Tibial nerve (tissue), 4 donors: ENCODE measurements around the gene DNAJC5. TPM values are rescaled to one million over a fixed set of nuclear protein-coding genes. Genes with fewer than 3 reads are reported as not detected.

Experiments used
- DNase-seq, 2 donors: peaks; one replicate each; pipeline ENCODE4 v3.0.0-alpha.2; 2019; ENCODE audit warnings: low spot score in 2 of 2
- H3K27ac ChIP-seq, 4 donors: fragments of 200-600 bp; sonication (generic) in 3 of 4; one replicate each; pipeline ENCODE4 v1.5.1; 2017 to 2019; ENCODE audit warnings: mild to moderate bottlenecking in 1 of 4
- H3K27me3 ChIP-seq, 2 donors: fragments of 200-600 bp; sonication (generic) in 1 of 2; one replicate each; pipeline versions ENCODE4 v1.5.1 to v1.6.0; 2017 to 2019
- H3K36me3 ChIP-seq, 3 donors: fragments of 200-600 bp; sonication (generic); one replicate each; pipeline ENCODE4 v1.5.1; 2018 to 2019
- H3K4me1 ChIP-seq, 4 donors: fragments of 200-600 bp; sonication (generic) in 3 of 4; one replicate each; pipeline ENCODE4 v1.5.1; 2017 to 2019
- H3K4me3 ChIP-seq, 4 donors: fragments of 200-600 bp; sonication (generic) in 3 of 4; one replicate each; pipeline ENCODE4 v1.5.1; 2017 to 2019; ENCODE audit warnings: mild to moderate bottlenecking in 1 of 4, moderate library complexity in 1 of 4
- H3K9me3 ChIP-seq, 4 donors: fragments of 200-600 bp; sonication (generic) in 3 of 4; one replicate each; pipeline ENCODE4 v1.5.1; 2017 to 2019
- EP300 ChIP-seq, 2 donors: sonication (generic); formaldehyde crosslinking; IDR thresholded peaks; one replicate each; pipeline ENCODE4 v1.6.1; 2017; ENCODE audit warnings: antibody characterized with exemption in 2 of 2, mild to moderate bottlenecking in 1 of 2
- POLR2A ChIP-seq, 2 donors: fragments of 450-650 bp; IDR thresholded peaks; one replicate each; pipeline ENCODE4 v1.6.1; 2017; ENCODE audit warnings: antibody characterized with exemption in 2 of 2, mild to moderate bottlenecking in 2 of 2, moderate library complexity in 2 of 2
- WGBS, 2 donors: methylation state at CpG; one replicate each; pipeline ENCODE4 v1.1.5; 2018; 5-methylcytosine and 5-hydroxymethylcytosine counted together
- total RNA-seq, 4 donors: library from RNA; depleted of rRNA; stranded (reverse); fragments of >200 nt; gene quantifications; one replicate each; pipeline ENCODE4 v1.1.0, GENCODE V29; 2016
- TF ChIP-seq, protein P1 (sequence below), 5 experiments: fragments of 200-600 bp in 3 of 5; fragments of 450-650 bp in 2 of 5; sonication (generic) in 3 of 5; IDR thresholded peaks; one replicate each; pipeline ENCODE4 v1.5.1; 2016 to 2019; ENCODE audit warnings: antibody characterized with exemption in 5 of 5, mild to moderate bottlenecking in 3 of 5, moderate library complexity in 2 of 5

The DNAJC5 gene
- total RNA-seq, 4 donors from 2014 or later = 30.6 to 40.2 (median 32.1) TPM

GRCh38 chr20:63939061-63939935, 44.4 kb downstream of the DNAJC5 start:
- Histone ChIP-seq H3K4me3 (no peak overlapping the region), H3K9me3 (no peaks in the 10 kb centered on the region), H3K27me3 (no peaks in the 10 kb centered on the region), H3K4me1 (peaks cover 0 to 28% (median 8%) of the 10 kb centered on the region in 4 donors), H3K27ac (no peak overlapping the region), H3K36me3 (peaks cover 0 to 91% (median 12%) of the 10 kb centered on the region in 3 donors)
- whole genome bisulfite sequencing, 2 donors = 64 to 88% methylated on average over 12 to 20 of the region's 33 CpGs
- TF ChIP-seq EP300 (IDR thresholded peaks at IDR 0.05) (no peak), POLR2A (IDR thresholded peaks at IDR 0.05) (no peak)
- DNase-seq = no peak

GRCh38 chr20:63940071-63940471, 45.1 kb downstream of the DNAJC5 start:
- no peak overlapping the region for H3K27ac ChIP-seq
- whole genome bisulfite sequencing, 2 donors = 79 to 88% methylated on average over 21 to 23 of the region's 23 CpGs
- H3K9me3 ChIP-seq = no peaks in the 10 kb centered on the region
- H3K36me3 ChIP-seq = peaks cover 0 to 91% (median 18%) of the 10 kb centered on the region in 3 donors
- no peak for TF ChIP-seq EP300 (IDR thresholded peaks at IDR 0.05)
- TF ChIP-seq, protein P1, sequence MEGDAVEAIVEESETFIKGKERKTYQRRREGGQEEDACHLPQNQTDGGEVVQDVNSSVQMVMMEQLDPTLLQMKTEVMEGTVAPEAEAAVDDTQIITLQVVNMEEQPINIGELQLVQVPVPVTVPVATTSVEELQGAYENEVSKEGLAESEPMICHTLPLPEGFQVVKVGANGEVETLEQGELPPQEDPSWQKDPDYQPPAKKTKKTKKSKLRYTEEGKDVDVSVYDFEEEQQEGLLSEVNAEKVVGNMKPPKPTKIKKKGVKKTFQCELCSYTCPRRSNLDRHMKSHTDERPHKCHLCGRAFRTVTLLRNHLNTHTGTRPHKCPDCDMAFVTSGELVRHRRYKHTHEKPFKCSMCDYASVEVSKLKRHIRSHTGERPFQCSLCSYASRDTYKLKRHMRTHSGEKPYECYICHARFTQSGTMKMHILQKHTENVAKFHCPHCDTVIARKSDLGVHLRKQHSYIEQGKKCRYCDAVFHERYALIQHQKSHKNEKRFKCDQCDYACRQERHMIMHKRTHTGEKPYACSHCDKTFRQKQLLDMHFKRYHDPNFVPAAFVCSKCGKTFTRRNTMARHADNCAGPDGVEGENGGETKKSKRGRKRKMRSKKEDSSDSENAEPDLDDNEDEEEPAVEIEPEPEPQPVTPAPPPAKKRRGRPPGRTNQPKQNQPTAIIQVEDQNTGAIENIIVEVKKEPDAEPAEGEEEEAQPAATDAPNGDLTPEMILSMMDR (IDR thresholded peaks at IDR 0.05) = no peak
- no peak for TF ChIP-seq POLR2A (IDR thresholded peaks at IDR 0.05)
- H3K4me3 ChIP-seq = no peak overlapping the region
- H3K27me3 ChIP-seq = no peaks in the 10 kb centered on the region
- H3K4me1 ChIP-seq = peaks cover 0 to 28% (median 8%) of the 10 kb centered on the region in 4 donors
- no peak for DNase-seq

- H3K9me3 ChIP-seq = no peaks in the 10 kb centered on the region
- peaks cover 0 to 91% (median 18%) of the 10 kb centered on the region in 3 donors for H3K36me3 ChIP-seq
- no peak for TF ChIP-seq EP300 (IDR thresholded peaks at IDR 0.05)
- TF ChIP-seq POLR2A (IDR thresholded peaks at IDR 0.05) = no peak
- TF ChIP-seq, protein P1 (IDR thresholded peaks at IDR 0.05) = no peak
- 83 to 84% methylated on average over 35 to 48 of the region's 58 CpGs for WGBS, 2 donors
- no peaks in the 10 kb centered on the region for H3K27me3 ChIP-seq
- DNase-seq = no peak
- H3K4me1 ChIP-seq = peaks cover 0 to 28% (median 8%) of the 10 kb centered on the region in 4 donors
- H3K4me3 ChIP-seq = no peak overlapping the region
- H3K27ac ChIP-seq = peak overlapping the region in 2 of 4 donors; percentile 64 to 65
Observed at GRCh38 chr20:63940472-63941266, 45.7 kb downstream of the DNAJC5 start.

DNA sequence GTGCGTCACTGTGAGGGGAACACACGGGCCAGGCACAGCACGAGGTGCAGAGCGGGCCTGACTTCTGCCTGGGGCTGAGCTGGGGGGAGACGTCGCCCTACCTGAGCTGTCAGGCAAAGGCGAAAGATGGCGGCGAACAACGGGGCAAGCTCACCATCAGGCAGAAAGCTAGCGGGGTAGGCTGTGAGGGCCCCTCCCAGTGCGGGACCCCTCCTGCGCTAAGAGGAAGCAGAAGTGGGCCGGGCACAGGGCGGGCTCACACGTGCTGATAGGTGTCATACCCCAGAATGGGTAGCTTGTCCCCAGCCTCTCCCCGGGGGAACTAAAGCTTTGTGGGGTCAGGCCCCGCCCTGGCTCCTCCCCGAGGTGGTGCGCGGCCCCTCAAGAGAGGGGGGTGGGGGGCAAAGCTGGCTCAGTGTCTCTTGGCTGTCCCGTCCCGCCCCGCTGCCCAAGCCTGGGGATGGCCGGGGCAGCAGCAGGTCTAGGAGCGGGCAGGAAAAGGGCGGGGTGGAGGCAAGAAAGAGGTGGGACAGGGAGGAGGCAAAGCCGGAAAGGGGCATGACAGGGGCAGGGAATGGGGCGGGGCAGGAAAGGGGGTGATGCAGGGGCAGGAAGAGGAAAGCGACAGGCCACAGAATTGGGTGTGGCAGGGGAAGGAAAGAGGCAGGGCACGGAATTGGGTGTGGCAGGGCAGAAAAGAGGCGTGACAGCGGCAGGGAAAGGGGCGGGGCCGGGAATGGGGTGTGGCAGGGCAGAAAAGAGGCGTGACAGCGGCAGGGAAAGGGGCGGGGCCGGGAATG, 46.6 kb downstream of the DNAJC5 start:
- Histone ChIP-seq H3K36me3 (peaks cover 0 to 91% (median 18%) of the 10 kb centered on the region in 3 donors), H3K27ac (peak overlapping the region in 3 of 4 donors; percentile 56 to 65 (median 64)), H3K9me3 (no peaks in the 10 kb centered on the region), H3K27me3 (no peaks in the 10 kb centered on the region), H3K4me1 (peaks cover 0 to 28% (median 8%) of the 10 kb centered on the region in 4 donors), H3K4me3 (no peak overlapping the region)
- 64 to 71% methylated on average over 33 to 35 of the region's 39 CpGs for WGBS, 2 donors
- TF ChIP-seq, protein P1 (IDR thresholded peaks at IDR 0.05) = no peak
- TF ChIP-seq EP300 (IDR thresholded peaks at IDR 0.05) = no peak
- TF ChIP-seq POLR2A (IDR thresholded peaks at IDR 0.05) = no peak
- no peak for DNase-seq
